D721Med (cell line): ENCODE results near the gene BTBD7.
"Not testable (repeated sequence)": the region's sequence is repeated elsewhere in the genome, so short reads cannot be mapped to it uniquely, and the experiment has no call there.

Source experiments
- DNase-seq: peaks from one replicate; pipeline ENCODE4 v3.0.0; 2011; ENCODE audit warnings: low spot score; ENCODE audit not compliant: insufficient read length
- FAIRE-seq: peaks from 2 replicates; lab custom pipeline; 2011; peaks lifted over from hg19 to GRCh38; lab: Jason Lieb, UNC
- TF ChIP-seq, protein P1 (sequence below): IDR thresholded peaks from 2 replicates; pipeline ENCODE4 v1.5.1; 2012; ENCODE audit warnings: mild to moderate bottlenecking, control low read depth; ENCODE audit not compliant: insufficient read depth; ENCODE audit errors: missing control alignments

Gene BTBD7

GRCh38 chr14:93249128-93249831 lies 83.6 kb downstream of the BTBD7 start:
- DNase-seq (no peak), FAIRE-seq (no peak)
- TF ChIP-seq, protein P1, sequence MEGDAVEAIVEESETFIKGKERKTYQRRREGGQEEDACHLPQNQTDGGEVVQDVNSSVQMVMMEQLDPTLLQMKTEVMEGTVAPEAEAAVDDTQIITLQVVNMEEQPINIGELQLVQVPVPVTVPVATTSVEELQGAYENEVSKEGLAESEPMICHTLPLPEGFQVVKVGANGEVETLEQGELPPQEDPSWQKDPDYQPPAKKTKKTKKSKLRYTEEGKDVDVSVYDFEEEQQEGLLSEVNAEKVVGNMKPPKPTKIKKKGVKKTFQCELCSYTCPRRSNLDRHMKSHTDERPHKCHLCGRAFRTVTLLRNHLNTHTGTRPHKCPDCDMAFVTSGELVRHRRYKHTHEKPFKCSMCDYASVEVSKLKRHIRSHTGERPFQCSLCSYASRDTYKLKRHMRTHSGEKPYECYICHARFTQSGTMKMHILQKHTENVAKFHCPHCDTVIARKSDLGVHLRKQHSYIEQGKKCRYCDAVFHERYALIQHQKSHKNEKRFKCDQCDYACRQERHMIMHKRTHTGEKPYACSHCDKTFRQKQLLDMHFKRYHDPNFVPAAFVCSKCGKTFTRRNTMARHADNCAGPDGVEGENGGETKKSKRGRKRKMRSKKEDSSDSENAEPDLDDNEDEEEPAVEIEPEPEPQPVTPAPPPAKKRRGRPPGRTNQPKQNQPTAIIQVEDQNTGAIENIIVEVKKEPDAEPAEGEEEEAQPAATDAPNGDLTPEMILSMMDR, result no peak

DNA sequence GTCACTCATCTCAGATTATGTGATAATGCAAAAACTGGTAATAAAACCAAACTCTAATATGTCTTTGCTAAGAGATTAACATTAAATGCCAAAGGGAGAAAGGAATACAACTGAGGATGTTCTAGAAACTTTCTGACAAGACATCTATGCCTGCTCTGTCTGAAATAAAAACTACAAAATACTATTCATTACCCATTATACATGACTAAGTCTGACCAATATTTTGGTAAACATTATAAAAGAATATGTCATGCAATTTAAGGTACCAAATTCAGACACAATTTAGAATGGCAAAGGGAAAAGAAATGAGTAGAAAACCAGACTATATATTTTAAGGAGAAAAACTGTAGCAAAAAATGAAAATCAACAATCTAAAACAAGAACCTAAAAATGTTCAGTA lies 86.3 kb downstream of the BTBD7 start:
- no peak for DNase-seq
- no peak for FAIRE-seq
- TF ChIP-seq, protein P1, result no peak

GRCh38 chr14:93245764-93246420 lies 86.9 kb downstream of the BTBD7 start:
- FAIRE-seq (no peak), DNase-seq (no peak)
- TF ChIP-seq, protein P1, result no peak

- FAIRE-seq, result no peak
- TF ChIP-seq, protein P1, result no peak
- no peak for DNase-seq
These were observed 92.2 kb downstream of the BTBD7 start for GRCh38 chr14:93240678-93241000.

GRCh38 chr14:93239869-93240677 lies 92.8 kb downstream of the BTBD7 start:
- no peak for FAIRE-seq

GRCh38 chr14:93234798-93235197 lies 98.0 kb downstream of the BTBD7 start:
- DNase-seq, result no peak
- TF ChIP-seq, protein P1, result no peak

More at GRCh38 chr14:93239869-93240677, 92.8 kb downstream of the BTBD7 start:
- no peak for DNase-seq
- TF ChIP-seq, protein P1, result no peak

GRCh38 chr14:93233078-93233477 lies 99.8 kb downstream of the BTBD7 start:
- not testable (repeated sequence) for FAIRE-seq, DNase-seq

More at GRCh38 chr14:93234798-93235197, 98.0 kb downstream of the BTBD7 start:
- no peak for FAIRE-seq
